Lower leg skin (tissue), 4 donors: ENCODE results near the gene SH3GLB1. TPM values are rescaled to one million over a fixed set of nuclear protein-coding genes. Genes with fewer than 3 reads are reported as not detected.

Source experiments
- DNase-seq, 2 donors: peaks; one replicate each; pipeline ENCODE4 v3.0.0-alpha.2; 2019; ENCODE audit warnings: low spot score in 2 of 2
- H3K4me3 ChIP-seq: fragments of 200-600 bp; sonication (generic); 2 replicates; pipeline ENCODE4 v1.5.1; 2017; ENCODE audit warnings: mild to moderate bottlenecking, low read depth; ENCODE audit not compliant: poor library complexity, severe bottlenecking
- CTCF ChIP-seq, 3 donors: fragments of 450-650 bp; IDR thresholded peaks; one replicate each; pipeline ENCODE4 v1.5.1; 2016; ENCODE audit warnings: antibody characterized with exemption in 3 of 3, mild to moderate bottlenecking in 3 of 3, moderate library complexity in 2 of 3
- POLR2A ChIP-seq, 2 donors: fragments of 450-650 bp; IDR thresholded peaks; one replicate each; pipeline ENCODE4 v1.6.1; 2016 to 2017; ENCODE audit warnings: antibody characterized with exemption in 2 of 2, mild to moderate bottlenecking in 1 of 2, moderate library complexity in 1 of 2
- WGBS, 2 donors: methylation state at CpG; one replicate each; pipeline ENCODE4 v1.1.5; 2018; 5-methylcytosine and 5-hydroxymethylcytosine counted together
- intact Hi-C: fragments of 100-400 bp; cut with DNase I; formaldehyde crosslinking; loops from one replicate; pipeline ENCODE4 v1.15.0; 2023; ENCODE audit warnings: low total_unique reads
- total RNA-seq, 4 donors: library from RNA; depleted of rRNA; stranded (reverse); fragments of >200 nt; gene quantifications; one replicate each; pipeline ENCODE4 v1.1.0, GENCODE V29; 2016

The SH3GLB1 gene
- total RNA-seq, 4 donors from 2014 or later = 37.1 to 58.1 (median 42.3) TPM

GRCh38 chr1:86787621-86788020 is 83.2 kb downstream of the SH3GLB1 start:
- no peak overlapping the region for H3K4me3 ChIP-seq
- intact Hi-C loops = no loop called here
- no peak for TF ChIP-seq POLR2A (IDR thresholded peaks at IDR 0.05)
- no peak for TF ChIP-seq CTCF (IDR thresholded peaks at IDR 0.05)
- no peak for DNase-seq

- no peak overlapping the region for H3K4me3 ChIP-seq
- WGBS, 2 donors = 59 to 61% methylated on average over 6 of the region's 6 CpGs
- DNase-seq = peak; percentile 62 to 89
- intact Hi-C loops = no loop called here
- no peak for TF ChIP-seq POLR2A (IDR thresholded peaks at IDR 0.05)
- no peak for TF ChIP-seq CTCF (IDR thresholded peaks at IDR 0.05)
Observed at GRCh38 chr1:86788300-86789206, 84.2 kb downstream of the SH3GLB1 start.

- intact Hi-C loops = no loop called here
Observed at GRCh38 chr1:86795316-86795715, 90.9 kb downstream of the SH3GLB1 start.

More at GRCh38 chr1:86795316-86795715, 90.9 kb downstream of the SH3GLB1 start:
- DNase-seq = no peak
- no peak overlapping the region for H3K4me3 ChIP-seq
- TF ChIP-seq CTCF (IDR thresholded peaks at IDR 0.05) (no peak), POLR2A (IDR thresholded peaks at IDR 0.05) (no peak)

Other genes with a start within 250 kb of the SH3GLB1 start
- gene CLCA1, start 235.6 kb upstream of the SH3GLB1 start, total RNA-seq = not detected
- gene CLCA4, start 157.5 kb upstream of the SH3GLB1 start, total RNA-seq = 1 to 10 TPM in 3 of 4 donors, under 1 TPM in 1; 0.99 to 1.9 (median 1.0) TPM
- gene SELENOF, start 209.6 kb downstream of the SH3GLB1 start, total RNA-seq = 10 to 100 TPM; 52.2 to 92.4 (median 88.0) TPM
- 10 to 100 TPM in 3 of 4 donors, 1 to 10 TPM in 1; 9.0 to 11.8 (median 10.7) TPM for gene HS2ST1, start 210.1 kb downstream of the SH3GLB1 start, total RNA-seq